Thyroid gland (tissue), 4 donors: ENCODE data around the gene HAGHL. TPM values are rescaled to one million over a fixed set of nuclear protein-coding genes. Genes with fewer than 3 reads are reported as not detected.

ENCODE experiments used
- DNase-seq, 2 donors: peaks; one replicate each; pipeline ENCODE4 v3.0.0-alpha.2; 2019
- H3K27ac ChIP-seq, 3 donors: fragments of 200-600 bp; sonication (generic); 1 replicate in 2 of 3; 2 replicates in 1 of 3; pipeline ENCODE4 v1.5.1; 2016 to 2019; ENCODE audit warnings: mild to moderate bottlenecking in 1 of 3, moderate library complexity in 1 of 3
- H3K27me3 ChIP-seq: fragments of 200-600 bp; sonication (generic); one replicate; pipeline ENCODE4 v1.5.1; 2019
- H3K36me3 ChIP-seq, 2 donors: fragments of 200-600 bp; sonication (generic); one replicate each; pipeline ENCODE4 v1.5.1; 2016 to 2019
- H3K4me1 ChIP-seq, 2 donors: fragments of 200-600 bp; sonication (generic); one replicate each; pipeline ENCODE4 v1.5.1; 2017 to 2019
- H3K4me3 ChIP-seq, 3 donors: fragments of 200-600 bp; sonication (generic); replicated peaks in 1 of 3; 1 replicate in 2 of 3; 2 replicates in 1 of 3; pipeline ENCODE4 v1.5.1; 2016; ENCODE audit warnings: mild to moderate bottlenecking in 1 of 3
- H3K9me3 ChIP-seq: fragments of 200-600 bp; sonication (generic); one replicate; pipeline ENCODE4 v1.5.1; 2017
- CTCF ChIP-seq, 6 experiments: fragments of 200-600 bp in 3 of 6; fragments of 450-650 bp in 3 of 6; sonication (generic) in 3 of 6; IDR thresholded peaks; one replicate each; pipeline ENCODE4 v1.5.1; 2016 to 2019; ENCODE audit warnings: antibody characterized with exemption in 6 of 6, mild to moderate bottlenecking in 2 of 6, inconsistent platforms in 1 of 6, moderate library complexity in 1 of 6
- POLR2A ChIP-seq, 2 donors: fragments of 450-650 bp; IDR thresholded peaks; one replicate each; pipeline ENCODE4 v1.6.1; 2017; ENCODE audit warnings: antibody characterized with exemption in 2 of 2, mild to moderate bottlenecking in 2 of 2, moderate library complexity in 1 of 2
- WGBS, 2 donors: methylation state at CpG; one replicate each; pipeline ENCODE4 v1.1.5; 2017; 5-methylcytosine and 5-hydroxymethylcytosine counted together
- intact Hi-C: fragments of 100-400 bp; cut with DNase I; formaldehyde crosslinking; loops from one replicate; pipeline ENCODE4 v1.15.1; 2023
- total RNA-seq, 4 donors: library from RNA; depleted of rRNA; stranded (reverse); fragments of >200 nt; gene quantifications; one replicate each; pipeline ENCODE4 v1.2.3, GENCODE V29; 2016

Gene HAGHL
- total RNA-seq, 4 donors from 2014 or later, result 3.8 to 8.7 (median 5.1) TPM; not detected in 1

DNA sequence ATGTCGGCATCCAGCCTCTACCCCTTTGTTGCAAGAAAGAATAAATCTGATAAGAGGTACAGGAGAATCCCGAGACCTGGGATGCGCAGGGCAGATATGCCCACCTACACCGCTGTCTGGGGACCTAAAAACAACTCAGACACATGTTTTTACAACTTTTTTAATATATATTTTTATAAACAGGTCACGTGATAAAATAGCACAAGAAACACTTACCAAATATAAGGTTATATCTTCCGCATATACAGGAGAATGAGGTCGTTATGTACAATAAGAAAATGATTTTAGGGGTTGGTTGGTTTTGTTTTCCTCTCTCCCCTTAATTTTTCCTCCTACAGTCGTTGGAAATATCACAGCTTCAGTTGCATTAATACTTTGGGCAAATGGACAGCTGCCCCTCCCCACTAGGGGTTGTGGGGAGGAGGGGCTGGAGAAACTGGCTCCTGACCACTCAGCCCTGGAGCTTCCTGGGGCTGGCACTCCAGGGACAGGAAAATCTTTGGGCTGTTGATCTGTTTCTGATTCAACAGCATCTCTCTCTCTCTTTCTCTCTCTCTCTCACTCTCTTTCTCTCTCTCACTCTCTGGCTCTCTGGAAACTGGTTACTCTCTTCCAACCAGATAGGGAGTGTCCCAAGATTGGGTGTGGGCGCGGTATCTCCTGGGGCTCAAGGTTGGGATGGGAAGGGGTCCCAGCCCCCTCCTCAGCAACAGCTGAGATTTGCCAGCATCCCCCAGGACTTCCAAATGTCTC lies 34.4 kb upstream of the HAGHL start:
- no peaks in the 10 kb centered on the region for H3K36me3 ChIP-seq
- no peaks in the 10 kb centered on the region for H3K27me3 ChIP-seq
- no peaks in the 10 kb centered on the region for H3K9me3 ChIP-seq
- no peak overlapping the region for H3K4me3 ChIP-seq
- 64 to 72% methylated on average over 10 of the region's 10 CpGs for WGBS, 2 donors
- DNase-seq, result no peak
- H3K4me1 ChIP-seq, result peaks cover 28 to 41% of the 10 kb centered on the region in 2 donors
- H3K27ac ChIP-seq, result no peak overlapping the region
- TF ChIP-seq POLR2A (IDR thresholded peaks at IDR 0.05) (no peak), CTCF (IDR thresholded peaks at IDR 0.05) (no peak)
- intact Hi-C loops, result no loop called here

- TF ChIP-seq CTCF (IDR thresholded peaks at IDR 0.05) (no peak), POLR2A (IDR thresholded peaks at IDR 0.05) (no peak)
- H3K4me3 ChIP-seq, result no peak overlapping the region
- no peaks in the 10 kb centered on the region for H3K27me3 ChIP-seq
- DNase-seq, result no peak
- H3K27ac ChIP-seq, result no peak overlapping the region
- H3K4me1 ChIP-seq, result peaks cover 28 to 41% of the 10 kb centered on the region in 2 donors
- WGBS, 2 donors, result 67% methylated on average over 13 of the region's 22 CpGs; no CpG with 5 or more reads in 1 of the 2 donors
- no peaks in the 10 kb centered on the region for H3K9me3 ChIP-seq
- intact Hi-C loops, result no loop called here
- H3K36me3 ChIP-seq, result no peaks in the 10 kb centered on the region
Observed at GRCh38 chr16:693364-693763, 33.5 kb upstream of the HAGHL start.

GRCh38 chr16:693766-694165 lies 33.1 kb upstream of the HAGHL start:
- Histone ChIP-seq H3K4me1 (peaks cover 28 to 40% of the 10 kb centered on the region in 2 donors), H3K4me3 (no peak overlapping the region), H3K9me3 (no peaks in the 10 kb centered on the region), H3K27ac (no peak overlapping the region), H3K27me3 (no peaks in the 10 kb centered on the region), H3K36me3 (no peaks in the 10 kb centered on the region)
- DNase-seq, result no peak
- intact Hi-C loops, result no loop called here
- 45% methylated on average over 16 of the region's 37 CpGs; no CpG with 5 or more reads in 1 of the 2 donors for WGBS, 2 donors
- TF ChIP-seq CTCF (IDR thresholded peaks at IDR 0.05), result no peak

DNA sequence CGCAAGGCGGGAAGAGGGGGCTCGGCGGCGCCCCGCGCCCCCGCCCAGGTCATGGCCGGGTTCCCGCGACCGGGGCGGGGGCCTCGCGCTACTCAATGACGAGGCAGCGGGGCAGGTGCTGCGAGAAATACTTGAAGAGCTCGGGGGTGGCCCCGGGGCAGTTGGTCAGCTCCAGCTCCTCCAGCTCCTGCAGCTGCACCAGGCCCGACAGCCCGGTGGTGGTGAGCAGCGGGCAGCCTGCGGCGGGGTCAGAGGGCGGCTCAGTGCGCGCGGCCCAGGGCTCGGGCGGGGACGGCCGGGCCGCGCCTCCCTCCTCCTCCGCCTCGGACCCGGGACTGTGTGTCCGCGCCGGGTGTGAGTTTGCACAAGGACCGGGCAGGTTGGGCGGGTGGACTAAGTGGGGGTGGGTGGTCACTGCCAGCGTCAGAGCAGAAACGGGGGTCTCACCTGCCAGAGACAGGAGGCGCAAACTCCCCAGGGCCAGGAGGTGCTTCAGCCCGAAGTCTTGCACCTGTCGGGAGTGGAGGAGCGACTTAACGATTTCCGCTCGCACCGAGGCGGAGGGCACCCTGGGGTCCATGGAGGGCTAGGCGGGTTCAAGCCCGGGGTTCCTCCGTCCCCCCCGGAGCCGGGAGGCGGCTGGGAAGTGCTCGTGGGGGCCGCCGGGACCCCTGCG lies 32.6 kb upstream of the HAGHL start:
- TF ChIP-seq POLR2A (IDR thresholded peaks at IDR 0.05), result no peak
- no peak for DNase-seq
- WGBS, 2 donors, result 0 to 9% methylated on average over 3 to 29 of the region's 64 CpGs
- no peaks in the 10 kb centered on the region for H3K36me3 ChIP-seq
- no peak overlapping the region for H3K27ac ChIP-seq
- H3K4me1 ChIP-seq, result peaks cover 27 to 34% of the 10 kb centered on the region in 2 donors
- H3K27me3 ChIP-seq, result no peaks in the 10 kb centered on the region
- intact Hi-C loops, result no loop called here
- H3K4me3 ChIP-seq, result peak overlapping the region in 1 of 3 donors; percentile 32
- H3K9me3 ChIP-seq, result no peaks in the 10 kb centered on the region

- TF ChIP-seq POLR2A (IDR thresholded peaks at IDR 0.05) (no peak), CTCF (IDR thresholded peaks at IDR 0.05) (no peak)
- H3K4me3 ChIP-seq, result peak overlapping the region in 1 of 3 donors; percentile 32
Observed at GRCh38 chr16:694863-695354, 32.0 kb upstream of the HAGHL start.

More at GRCh38 chr16:694863-695354, 32.0 kb upstream of the HAGHL start:
- WGBS, 2 donors, result 0 to 3% methylated on average over 4 to 14 of the region's 37 CpGs
- H3K27me3 ChIP-seq, result no peaks in the 10 kb centered on the region
- H3K9me3 ChIP-seq, result no peaks in the 10 kb centered on the region
- H3K36me3 ChIP-seq, result no peaks in the 10 kb centered on the region
- DNase-seq, result no peak
- intact Hi-C loops, result no loop called here
- H3K4me1 ChIP-seq, result peaks cover 21 to 29% of the 10 kb centered on the region in 2 donors
- no peak overlapping the region for H3K27ac ChIP-seq
